Endothelial cell of umbilical vein (primary cell): Measurements from ENCODE around the gene HMGCS2. TPM values are rescaled to one million over a fixed set of nuclear protein-coding genes. Genes with fewer than 3 reads are reported as not detected.
A peak's percentile ranks its signal among the peaks of the same experiment; 100 is the strongest.

Source experiments
- BruUV-seq: library from RNA; stranded (reverse); fragments of 400-500 nt; replicated peaks from 2 replicates; lab custom pipeline; 2021; lab: Mats Ljungman, UMichigan
- CTCF ChIA-PET: fragments of 300-600, 350-600 bp; sonication (Branson Sonifier 250); formaldehyde crosslinking; loops from one replicate; lab custom pipeline; 2021; ENCODE audit warnings: antibody characterized with exemption, inconsistent platforms; lab: Charles Lee
- POLR2A ChIA-PET: fragments of 300-600, 350-600 bp; sonication (Branson Sonifier 250); formaldehyde crosslinking; loops from one replicate; lab custom pipeline; 2021; ENCODE audit warnings: antibody characterized with exemption, inconsistent platforms; lab: Charles Lee
- DNase-seq: peaks from one replicate; pipeline ENCODE4 v3.0.0-alpha.2; 2011; ENCODE audit warnings: low read depth, low spot score
- FAIRE-seq: peaks from 2 replicates; lab custom pipeline; 2011; peaks lifted over from hg19 to GRCh38; lab: Jason Lieb, UNC
- H2AFZ ChIP-seq: 2 replicates; pipeline ENCODE4 v1.6.0; 2012; ENCODE audit warnings: low read depth, low read length, control low read depth, inconsistent platforms
- H3K27ac ChIP-seq: 2 replicates; pipeline ENCODE4 v1.5.1; 2011; ENCODE audit warnings: low read depth, mild to moderate bottlenecking, control low read depth, low read length, moderate library complexity; ENCODE audit not compliant: insufficient read depth
- H3K27me3 ChIP-seq, 2 experiments: 2 replicates each; pipeline versions ENCODE4 v1.6.0 to v1.6.1; 2011; ENCODE audit warnings: low read length in 2 of 2, mixed read lengths in 1 of 2; ENCODE audit not compliant: control insufficient read depth in 2 of 2, insufficient read depth in 2 of 2
- H3K36me3 ChIP-seq, 2 experiments: 2 replicates in 1 of 2; 3 replicates in 1 of 2; pipeline ENCODE4 v1.5.1; 2011; ENCODE audit warnings: low read length in 2 of 2, mild to moderate bottlenecking in 1 of 2, moderate library complexity in 1 of 2; ENCODE audit not compliant: control insufficient read depth in 2 of 2, insufficient read depth in 2 of 2; ENCODE audit errors: extremely low read depth in 1 of 2
- H3K4me1 ChIP-seq: 3 replicates; pipeline ENCODE4 v1.5.1; 2011; ENCODE audit warnings: mild to moderate bottlenecking, low read length; ENCODE audit not compliant: control insufficient read depth, insufficient read depth; ENCODE audit errors: extremely low read depth
- H3K4me2 ChIP-seq: 2 replicates; pipeline ENCODE4 v1.6.1; 2011; ENCODE audit warnings: low read length, control low read depth, mixed read lengths; ENCODE audit not compliant: insufficient read depth
- H3K4me3 ChIP-seq, 3 experiments: fragments of 200-600 bp in 1 of 3; sonication (generic), shearing (Covaris generic) in 1 of 3; replicated peaks in 1 of 3; 2 replicates each; pipeline ENCODE4 v1.5.1; 2011 to 2016; ENCODE audit warnings: control low read depth in 3 of 3, low read length in 3 of 3, mild to moderate bottlenecking in 2 of 3, inconsistent platforms in 1 of 3, low read depth in 1 of 3, moderate library complexity in 1 of 3; ENCODE audit not compliant: insufficient read depth in 1 of 3
- H3K79me2 ChIP-seq: 2 replicates; pipeline ENCODE4 v1.6.0; 2012; ENCODE audit warnings: low read length, inconsistent platforms; ENCODE audit not compliant: control insufficient read depth, insufficient read depth
- H3K9ac ChIP-seq: replicated peaks from 2 replicates; pipeline ENCODE3; 2011; ENCODE audit warnings: low read length, control low read depth; ENCODE audit not compliant: insufficient read depth; ENCODE audit errors: extremely low read depth
- H3K9me1 ChIP-seq: replicated peaks from 3 replicates; pipeline ENCODE4 v1.6.0; 2011; ENCODE audit warnings: mild to moderate bottlenecking, low read length; ENCODE audit not compliant: control insufficient read depth, insufficient read depth; ENCODE audit errors: extremely low read depth
- H3K9me3 ChIP-seq: replicated peaks from 2 replicates; pipeline ENCODE4 v1.5.1; 2012; ENCODE audit warnings: low read length, inconsistent platforms; ENCODE audit not compliant: control insufficient read depth, insufficient read depth
- H4K20me1 ChIP-seq: replicated peaks from 2 replicates; pipeline ENCODE3; 2011; ENCODE audit warnings: mild to moderate bottlenecking, low read length; ENCODE audit not compliant: control insufficient read depth, insufficient read depth; ENCODE audit errors: extremely low read depth
- EZH2 ChIP-seq: IDR thresholded peaks from 2 replicates; pipeline ENCODE4 v1.6.1; 2012; ENCODE audit warnings: borderline replicate concordance, low read depth, mild to moderate bottlenecking, moderate library complexity, low read length, inconsistent platforms; ENCODE audit not compliant: severe bottlenecking
- FOS ChIP-seq: IDR thresholded peaks from 2 replicates; pipeline ENCODE4 v1.6.1; 2011; ENCODE audit warnings: mild to moderate bottlenecking, low read length, moderate library complexity, borderline replicate concordance; ENCODE audit not compliant: insufficient read depth
- GATA2 ChIP-seq: IDR thresholded peaks from 2 replicates; pipeline ENCODE4 v1.7.0; 2011; ENCODE audit warnings: low read depth, mild to moderate bottlenecking, moderate library complexity, mixed read lengths, low read length; ENCODE audit not compliant: insufficient read length, insufficient read depth
- JUN ChIP-seq: IDR thresholded peaks from 2 replicates; pipeline ENCODE4 v1.6.1; 2011; ENCODE audit warnings: borderline replicate concordance, low read depth; ENCODE audit not compliant: insufficient read length, insufficient read depth
- POLR2A ChIP-seq: IDR thresholded peaks from 2 replicates; pipeline ENCODE4 v1.6.1; 2012; ENCODE audit warnings: low read depth, mild to moderate bottlenecking, control low read depth, low read length
- dilution Hi-C: fragments of 300-500 bp; cut with MboI; formaldehyde crosslinking; loops from one replicate; pipeline ENCODE4 v1.15.0; 2019; ENCODE audit warnings: low sequenced_read_pairs; ENCODE audit not compliant: extremely low pct_ligation_motif_present
- intact Hi-C: fragments of 100-400 bp; cut with micrococcal nuclease; formaldehyde crosslinking; loops from one replicate; pipeline ENCODE4 v1.10.0; 2022
- polyA plus RNA-seq, 4 experiments: library from polyadenylated mRNA; depleted of rRNA in 3 of 4; stranded (reverse) in 3 of 4; unstranded in 1 of 4; fragments of >200 nt; gene quantifications; 2 replicates each; pipeline versions ENCODE4 v1.2.1 to v1.2.3, GENCODE V29; 2011 to 2012; ENCODE audit warnings: missing spikeins in 1 of 4
- total RNA-seq: library from RNA; stranded (reverse); gene quantifications from 2 replicates; pipeline ENCODE4 v1.2.3, GENCODE V29; 2021
- TF ChIP-seq, protein P1 (sequence below), 2 donors: IDR thresholded peaks; 1 replicate in 1 of 2; 2 replicates in 1 of 2; pipeline ENCODE4 v1.5.1; 2011; ENCODE audit warnings: low read length in 2 of 2, mild to moderate bottlenecking in 2 of 2, moderate library complexity in 2 of 2, control low read depth in 1 of 2, inconsistent platforms in 1 of 2, low read depth in 1 of 2; ENCODE audit not compliant: insufficient read depth in 1 of 2; ENCODE audit errors: extremely low read depth in 1 of 2

The HMGCS2 gene
- total and polyA plus RNA-seq, 2 donors (not counting 3 experiments of a cell fraction or from before 2014, with no cell fraction given): not detected

GRCh38 chr1:119743776-119744597 lies 24.7 kb downstream of the HMGCS2 start:
- no peaks in the 10 kb centered on the region for H3K36me3 ChIP-seq
- no peak overlapping the region for H3K4me3 ChIP-seq
- no peak overlapping the region for H3K4me2 ChIP-seq
- BruUV-seq: no TSS peak
- dilution Hi-C loops (no loop called here), intact Hi-C loops (loop anchor here (2.0 kb wide), 1 partner anchor 131 kb away; no protein-coding TSS in a partner anchor)
- no peaks in the 10 kb centered on the region for H4K20me1 ChIP-seq
- FAIRE-seq (peak; percentile 91), DNase-seq (peak; percentile 60)
- no peaks in the 10 kb centered on the region for H3K9me3 ChIP-seq
- H3K9ac ChIP-seq: no peak overlapping the region
- TF ChIP-seq, protein P1, sequence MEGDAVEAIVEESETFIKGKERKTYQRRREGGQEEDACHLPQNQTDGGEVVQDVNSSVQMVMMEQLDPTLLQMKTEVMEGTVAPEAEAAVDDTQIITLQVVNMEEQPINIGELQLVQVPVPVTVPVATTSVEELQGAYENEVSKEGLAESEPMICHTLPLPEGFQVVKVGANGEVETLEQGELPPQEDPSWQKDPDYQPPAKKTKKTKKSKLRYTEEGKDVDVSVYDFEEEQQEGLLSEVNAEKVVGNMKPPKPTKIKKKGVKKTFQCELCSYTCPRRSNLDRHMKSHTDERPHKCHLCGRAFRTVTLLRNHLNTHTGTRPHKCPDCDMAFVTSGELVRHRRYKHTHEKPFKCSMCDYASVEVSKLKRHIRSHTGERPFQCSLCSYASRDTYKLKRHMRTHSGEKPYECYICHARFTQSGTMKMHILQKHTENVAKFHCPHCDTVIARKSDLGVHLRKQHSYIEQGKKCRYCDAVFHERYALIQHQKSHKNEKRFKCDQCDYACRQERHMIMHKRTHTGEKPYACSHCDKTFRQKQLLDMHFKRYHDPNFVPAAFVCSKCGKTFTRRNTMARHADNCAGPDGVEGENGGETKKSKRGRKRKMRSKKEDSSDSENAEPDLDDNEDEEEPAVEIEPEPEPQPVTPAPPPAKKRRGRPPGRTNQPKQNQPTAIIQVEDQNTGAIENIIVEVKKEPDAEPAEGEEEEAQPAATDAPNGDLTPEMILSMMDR (IDR thresholded peaks at IDR 0.05; ENCODE audit: extremely low read depth in 1 of 2, insufficient read depth in 1 of 2, low read depth in 1 of 2, low read length in 2 of 2): peak; percentile 83 to 85
- TF ChIP-seq EZH2: no peak
- ChIA-PET CTCF (interaction anchor here (0.6 to 3.6 kb wide), 33 partner anchors 8 to 194 kb away, joined by 3 to 28 read pairs (median 3); partner anchors contain the start of genes HMGCS2, PHGDH and REG4), POLR2A (no interaction called here)
- peaks cover 0 to 2% of the 10 kb centered on the region in 2 experiments for H3K27me3 ChIP-seq
- no peaks in the 10 kb centered on the region for H3K79me2 ChIP-seq
- H3K27ac ChIP-seq: no peak overlapping the region
- no peaks in the 10 kb centered on the region for H3K4me1 ChIP-seq
- H3K9me1 ChIP-seq: no peaks in the 10 kb centered on the region
- no peak overlapping the region for H2AFZ ChIP-seq

DNA sequence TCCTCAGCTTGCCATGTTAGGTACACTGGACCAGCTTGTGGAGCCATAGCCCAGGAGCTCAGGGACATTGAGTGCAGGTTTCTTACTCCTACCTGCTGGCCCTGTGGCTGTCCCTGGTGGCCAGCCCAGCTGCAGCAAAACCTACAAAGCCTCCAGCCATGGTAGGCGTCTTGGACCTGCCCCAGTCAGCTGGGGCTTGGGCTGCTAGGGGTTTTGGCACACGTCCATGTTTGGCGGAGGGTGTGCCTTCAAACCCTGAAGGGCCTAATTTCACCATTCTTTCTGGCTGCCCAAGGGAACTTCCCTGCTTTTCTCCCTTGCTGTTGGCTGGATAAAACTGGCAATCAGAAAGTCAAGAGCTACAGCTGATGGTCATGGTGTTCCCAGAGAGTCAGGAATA lies 25.4 kb downstream of the HMGCS2 start:
- no peak overlapping the region for H3K27ac ChIP-seq
- ChIA-PET CTCF (interaction anchor here (0.7 to 3.6 kb wide), 24 partner anchors 8 to 193 kb away, joined by 3 to 28 read pairs (median 4); partner anchors contain the start of genes PHGDH and REG4), POLR2A (no interaction called here)
- H4K20me1 ChIP-seq: no peaks in the 10 kb centered on the region
- no peak overlapping the region for H3K9ac ChIP-seq
- dilution Hi-C loops (no loop called here), intact Hi-C loops (no loop called here)
- no peaks in the 10 kb centered on the region for H3K79me2 ChIP-seq
- no peak for FAIRE-seq
- TF ChIP-seq GATA2 (no peak), JUN (no peak), EZH2 (no peak), FOS (no peak), POLR2A (no peak)
- no peaks in the 10 kb centered on the region for H3K27me3 ChIP-seq
- H3K4me3 ChIP-seq: no peak overlapping the region
- DNase-seq: no peak
- no peak overlapping the region for H2AFZ ChIP-seq
- no peaks in the 10 kb centered on the region for H3K4me1 ChIP-seq
- no peaks in the 10 kb centered on the region for H3K36me3 ChIP-seq
- no peaks in the 10 kb centered on the region for H3K9me3 ChIP-seq
- H3K4me2 ChIP-seq: no peak overlapping the region
- no peaks in the 10 kb centered on the region for H3K9me1 ChIP-seq
- BruUV-seq: no TSS peak
